GM10266 (cell line): ENCODE results near the gene PROM1.

Source experiments
- DNase-seq: peaks from one replicate; pipeline ENCODE4 v3.0.0; 2012; ENCODE audit errors: extremely low spot score
- TF ChIP-seq, protein P1 (sequence below): IDR thresholded peaks from 2 replicates; pipeline ENCODE4 v1.5.1; 2012; ENCODE audit warnings: mild to moderate bottlenecking, low read depth; ENCODE audit not compliant: control insufficient read depth, insufficient read depth; ENCODE audit errors: missing control alignments

Gene PROM1

DNA sequence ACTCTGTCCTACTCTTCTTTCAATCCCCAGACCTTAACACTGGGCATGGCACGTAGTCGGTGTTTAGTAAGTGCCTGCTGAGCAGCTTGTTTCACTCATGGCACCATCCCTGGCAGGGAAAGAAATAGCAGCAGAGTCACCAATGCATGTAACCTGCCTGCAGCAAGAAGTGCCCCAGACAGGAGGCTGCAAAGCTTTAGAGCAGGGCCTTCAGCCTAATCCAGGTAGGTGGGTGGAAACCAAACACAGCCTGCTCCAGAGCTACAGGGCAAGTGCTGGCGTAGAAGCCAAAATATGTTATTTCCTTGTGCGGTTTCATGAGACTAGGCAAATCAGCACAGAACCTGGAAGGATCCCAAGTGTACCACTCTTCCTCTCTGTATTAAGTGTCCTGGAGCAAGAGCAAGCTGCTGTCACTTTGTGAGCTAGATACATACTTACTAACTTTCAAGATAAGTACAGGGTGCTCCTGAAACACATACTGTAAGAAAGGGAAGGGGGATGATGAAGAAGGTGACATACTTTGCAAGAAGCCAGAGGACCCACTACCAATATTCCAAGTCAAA, 5.5 kb downstream of the PROM1 start:
- TF ChIP-seq, protein P1, sequence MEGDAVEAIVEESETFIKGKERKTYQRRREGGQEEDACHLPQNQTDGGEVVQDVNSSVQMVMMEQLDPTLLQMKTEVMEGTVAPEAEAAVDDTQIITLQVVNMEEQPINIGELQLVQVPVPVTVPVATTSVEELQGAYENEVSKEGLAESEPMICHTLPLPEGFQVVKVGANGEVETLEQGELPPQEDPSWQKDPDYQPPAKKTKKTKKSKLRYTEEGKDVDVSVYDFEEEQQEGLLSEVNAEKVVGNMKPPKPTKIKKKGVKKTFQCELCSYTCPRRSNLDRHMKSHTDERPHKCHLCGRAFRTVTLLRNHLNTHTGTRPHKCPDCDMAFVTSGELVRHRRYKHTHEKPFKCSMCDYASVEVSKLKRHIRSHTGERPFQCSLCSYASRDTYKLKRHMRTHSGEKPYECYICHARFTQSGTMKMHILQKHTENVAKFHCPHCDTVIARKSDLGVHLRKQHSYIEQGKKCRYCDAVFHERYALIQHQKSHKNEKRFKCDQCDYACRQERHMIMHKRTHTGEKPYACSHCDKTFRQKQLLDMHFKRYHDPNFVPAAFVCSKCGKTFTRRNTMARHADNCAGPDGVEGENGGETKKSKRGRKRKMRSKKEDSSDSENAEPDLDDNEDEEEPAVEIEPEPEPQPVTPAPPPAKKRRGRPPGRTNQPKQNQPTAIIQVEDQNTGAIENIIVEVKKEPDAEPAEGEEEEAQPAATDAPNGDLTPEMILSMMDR = no peak
- no peak for DNase-seq

DNA sequence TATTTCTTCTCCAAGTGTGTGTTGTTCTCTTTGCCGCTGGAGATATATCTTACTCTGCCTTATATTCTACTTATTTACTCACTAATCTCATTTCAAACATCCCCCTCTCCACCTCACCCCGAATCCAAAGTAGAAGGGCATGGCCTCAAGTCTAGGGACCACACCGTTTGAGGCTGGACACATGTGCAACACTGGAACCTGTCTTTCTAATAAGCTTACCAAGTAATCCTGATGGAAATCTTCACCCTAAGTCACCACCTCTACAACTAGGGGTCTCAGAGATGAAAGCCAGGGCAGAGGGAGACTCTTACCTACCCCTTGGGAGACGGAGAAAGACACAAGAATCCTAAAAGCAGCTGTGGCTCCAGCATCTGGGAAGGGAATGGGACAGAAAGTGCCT, 6.0 kb downstream of the PROM1 start:
- no peak for DNase-seq
- TF ChIP-seq, protein P1 = no peak

DNA sequence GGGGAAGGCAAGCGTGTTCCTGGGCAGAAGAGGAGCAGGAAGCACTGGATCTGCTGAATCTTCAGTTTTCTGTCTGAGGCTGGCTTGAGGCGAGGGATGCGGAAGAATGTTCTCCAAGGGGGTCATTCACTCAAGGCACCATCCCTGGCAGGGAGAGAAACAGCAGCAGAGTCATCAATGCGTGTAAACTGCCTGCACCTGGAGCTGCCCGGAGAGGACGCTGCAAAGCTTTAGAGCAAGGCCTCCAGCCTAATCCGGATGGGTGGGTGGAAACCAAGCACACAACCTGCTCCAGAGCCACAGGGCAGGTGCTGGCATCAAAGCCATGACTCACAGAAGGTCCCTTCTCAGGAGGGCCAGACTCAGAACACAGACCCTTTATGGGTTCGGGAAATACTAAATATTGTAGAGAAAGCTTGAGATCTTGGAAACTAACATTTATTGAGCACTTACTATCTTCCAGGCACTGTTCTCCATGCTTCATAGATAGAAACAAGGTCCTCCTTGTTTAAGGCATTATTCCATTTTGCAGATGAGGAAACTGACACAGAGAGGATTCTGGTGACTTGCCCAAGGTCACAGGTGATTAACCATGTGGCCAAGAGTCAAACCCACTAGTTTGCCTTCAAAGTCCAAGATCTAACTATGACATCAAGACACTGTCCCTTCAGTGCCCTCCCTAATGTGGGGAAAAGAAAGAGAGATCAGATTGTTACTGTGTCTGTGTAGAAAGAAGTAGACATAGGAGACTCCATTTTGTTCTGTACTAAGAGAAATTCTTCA, 7.7 kb downstream of the PROM1 start:
- TF ChIP-seq, protein P1 = no peak
- no peak for DNase-seq

DNA sequence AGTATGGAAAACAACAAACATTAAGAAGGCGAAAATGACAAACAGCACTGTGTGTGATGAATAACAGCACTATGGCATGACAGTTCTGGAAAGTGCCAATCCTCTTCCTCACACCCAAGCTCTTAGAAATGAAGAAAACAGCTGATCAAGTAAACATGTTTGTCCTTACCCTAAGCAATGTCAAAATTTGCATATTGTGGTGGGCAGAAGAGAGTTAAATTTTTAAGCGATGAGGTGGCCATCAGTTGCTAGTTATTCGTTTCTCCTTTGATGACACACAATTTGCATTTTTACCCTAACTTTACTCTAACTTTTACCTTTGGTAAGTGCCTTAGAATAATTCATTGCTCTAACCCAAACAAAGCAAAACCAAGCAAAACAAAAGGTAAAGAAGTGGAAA, 8.8 kb downstream of the PROM1 start:
- TF ChIP-seq, protein P1 = no peak
- DNase-seq = no peak

DNA sequence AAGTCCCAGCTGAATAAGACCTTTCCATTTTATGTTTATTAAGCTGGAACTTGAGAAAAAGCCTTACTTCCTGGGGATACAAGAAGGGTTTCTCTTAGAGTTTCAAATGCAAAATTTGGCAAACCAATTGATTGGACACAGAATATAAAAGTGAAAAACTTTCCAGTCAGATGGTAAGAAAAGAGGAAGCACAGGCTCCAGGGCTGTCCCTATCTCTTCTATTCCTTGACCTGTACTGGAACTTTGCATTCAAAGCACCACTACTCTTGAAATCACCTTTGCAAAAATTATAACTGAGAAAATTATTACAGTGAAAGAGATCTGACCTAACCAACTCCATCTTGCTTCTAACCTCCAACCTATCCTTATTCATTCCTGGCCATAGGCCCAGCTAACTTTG, 11.7 kb downstream of the PROM1 start:
- TF ChIP-seq, protein P1 = no peak
- DNase-seq = no peak

DNA sequence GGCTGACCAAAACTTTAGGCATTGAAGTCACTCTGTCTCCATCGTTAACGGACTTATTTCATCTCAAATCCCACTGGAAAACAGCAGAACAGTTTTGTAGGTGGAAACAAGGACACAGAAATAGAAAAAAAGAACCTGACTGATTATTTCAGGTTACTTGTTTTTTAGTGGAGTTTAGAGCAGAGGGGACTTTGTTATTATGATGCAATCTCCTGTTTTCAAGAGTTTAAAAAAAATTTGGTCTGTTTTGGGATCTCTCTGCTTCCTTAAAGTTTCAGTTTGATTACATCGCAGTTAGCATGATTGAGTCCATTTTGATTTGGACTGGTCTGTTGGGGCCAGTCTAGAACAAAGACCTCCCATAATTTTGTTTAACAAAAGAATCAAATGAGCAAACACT, 13.6 kb downstream of the PROM1 start:
- DNase-seq = no peak
- TF ChIP-seq, protein P1 = no peak

DNA sequence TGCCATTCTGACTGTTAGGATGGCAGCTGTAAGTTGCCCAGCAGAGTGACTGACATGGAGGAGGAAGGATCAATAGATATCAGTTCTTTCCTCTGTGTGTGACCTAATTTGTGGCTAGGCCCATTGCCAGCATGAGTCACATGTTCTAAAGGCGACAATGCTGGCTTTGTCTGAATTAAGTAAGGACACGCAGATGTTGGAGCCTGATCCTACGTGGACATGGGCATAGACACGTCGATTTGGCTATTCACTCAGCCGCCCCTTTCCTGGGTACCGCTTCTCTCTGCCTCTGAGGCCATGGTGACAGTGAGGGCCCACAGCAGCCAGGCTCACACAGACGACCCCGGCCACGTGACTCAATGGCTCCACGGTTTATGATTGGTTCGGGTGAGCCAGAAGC, 16.3 kb downstream of the PROM1 start:
- TF ChIP-seq, protein P1 = no peak
- no peak for DNase-seq
